HG03159 (cell line): ENCODE measurements around the gene IL4R.
"Not testable (repeated sequence)": the region's sequence is repeated elsewhere in the genome, so short reads cannot be mapped to it uniquely, and the experiment has no call there.

ENCODE experiments used
- ATAC-seq: cut with Tn5 transposase; IDR thresholded peaks from one replicate; pipeline ENCODE4 v1.9.1; 2021; ENCODE audit warnings: mild to moderate bottlenecking, moderate library complexity; ENCODE audit not compliant: unreplicated experiment

Gene IL4R

GRCh38 chr16:27401768-27402568 lies 88.2 kb downstream of the IL4R start, which contains the start of gene IL21R:
Gene IL21R, plus strand, starts transcription at chr16:27402174. Its CDS starts 27,898 bp downstream, at chr16:27430072.
- ATAC-seq, result peak; percentile 52

- ATAC-seq, result no peak
Observed at GRCh38 chr16:27402569-27402963, 88.8 kb downstream of the IL4R start.

- ATAC-seq, result no peak
Observed at GRCh38 chr16:27402964-27403600, 89.3 kb downstream of the IL4R start.

- ATAC-seq, result no peak
Observed at GRCh38 chr16:27403601-27403992, 89.8 kb downstream of the IL4R start.

- no peak for ATAC-seq
Observed at GRCh38 chr16:27404163-27404823, 90.5 kb downstream of the IL4R start.

- ATAC-seq, result no peak
Observed at GRCh38 chr16:27405546-27406451, 92.0 kb downstream of the IL4R start.

- no peak for ATAC-seq
Observed at GRCh38 chr16:27406511-27407128, 92.8 kb downstream of the IL4R start.

- no peak for ATAC-seq
Observed at GRCh38 chr16:27407133-27407532, 93.4 kb downstream of the IL4R start.

- ATAC-seq, result peak; percentile 53
Observed at GRCh38 chr16:27408012-27408601, 94.3 kb downstream of the IL4R start.

GRCh38 chr16:27408602-27409031 lies 94.8 kb downstream of the IL4R start:
- no peak for ATAC-seq

GRCh38 chr16:27409958-27410357 lies 96.2 kb downstream of the IL4R start:
- not testable (repeated sequence) for ATAC-seq

- ATAC-seq, result no peak
Observed at GRCh38 chr16:27410761-27411160, 97.0 kb downstream of the IL4R start.

- no peak for ATAC-seq
Observed at GRCh38 chr16:27413956-27414355, 100.2 kb downstream of the IL4R start.
